ENCODE data around the gene NAV3. TPM values are rescaled to one million over a fixed set of nuclear protein-coding genes. Genes with fewer than 3 reads are reported as not detected.
A peak's percentile ranks its signal among the peaks of the same experiment; 100 is the strongest.

Gene NAV3
- total RNA-seq, 1 donor from 2014 or later = 17.0 TPM

DNA sequence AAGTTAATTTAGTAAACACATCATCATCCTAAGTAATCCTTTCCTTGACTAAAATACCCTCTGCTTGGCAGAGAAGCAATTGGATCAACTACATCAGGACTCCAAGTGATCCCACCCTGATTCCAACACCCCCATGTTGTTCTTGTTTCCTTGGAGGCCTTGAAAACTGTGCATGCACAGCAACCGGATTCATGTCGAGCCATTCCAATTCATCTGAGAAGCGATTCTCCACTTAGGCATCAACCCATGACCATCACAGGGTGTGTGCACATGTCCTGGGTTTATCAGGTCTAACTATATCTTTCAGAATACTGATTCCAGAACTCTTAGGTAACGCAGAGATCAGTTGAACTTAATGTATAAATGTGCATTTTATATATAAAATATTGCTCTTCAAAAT is 163.0 kb downstream of the NAV3 start:
- no peaks in the 10 kb centered on the region for H3K27me3 ChIP-seq (ENCODE audit: control insufficient read depth, insufficient read depth, low read length)
- DNase-seq (ENCODE audit: low read depth) = no peak
- H3K4me3 ChIP-seq (ENCODE audit: low read depth, low read length) = no peak overlapping the region
- TF ChIP-seq, protein P1, sequence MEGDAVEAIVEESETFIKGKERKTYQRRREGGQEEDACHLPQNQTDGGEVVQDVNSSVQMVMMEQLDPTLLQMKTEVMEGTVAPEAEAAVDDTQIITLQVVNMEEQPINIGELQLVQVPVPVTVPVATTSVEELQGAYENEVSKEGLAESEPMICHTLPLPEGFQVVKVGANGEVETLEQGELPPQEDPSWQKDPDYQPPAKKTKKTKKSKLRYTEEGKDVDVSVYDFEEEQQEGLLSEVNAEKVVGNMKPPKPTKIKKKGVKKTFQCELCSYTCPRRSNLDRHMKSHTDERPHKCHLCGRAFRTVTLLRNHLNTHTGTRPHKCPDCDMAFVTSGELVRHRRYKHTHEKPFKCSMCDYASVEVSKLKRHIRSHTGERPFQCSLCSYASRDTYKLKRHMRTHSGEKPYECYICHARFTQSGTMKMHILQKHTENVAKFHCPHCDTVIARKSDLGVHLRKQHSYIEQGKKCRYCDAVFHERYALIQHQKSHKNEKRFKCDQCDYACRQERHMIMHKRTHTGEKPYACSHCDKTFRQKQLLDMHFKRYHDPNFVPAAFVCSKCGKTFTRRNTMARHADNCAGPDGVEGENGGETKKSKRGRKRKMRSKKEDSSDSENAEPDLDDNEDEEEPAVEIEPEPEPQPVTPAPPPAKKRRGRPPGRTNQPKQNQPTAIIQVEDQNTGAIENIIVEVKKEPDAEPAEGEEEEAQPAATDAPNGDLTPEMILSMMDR (IDR thresholded peaks at IDR 0.05; ENCODE audit: insufficient read depth, low read length, poor library complexity, severe bottlenecking) = no peak
- no peaks in the 10 kb centered on the region for H3K36me3 ChIP-seq (ENCODE audit: control insufficient read depth, insufficient read depth, low read length)

- TF ChIP-seq, protein P1 (IDR thresholded peaks at IDR 0.05; ENCODE audit: insufficient read depth, low read length, poor library complexity, severe bottlenecking) = no peak
- no peaks in the 10 kb centered on the region for H3K36me3 ChIP-seq (ENCODE audit: control insufficient read depth, insufficient read depth, low read length)
- no peak overlapping the region for H3K4me3 ChIP-seq (ENCODE audit: low read depth, low read length)
- peak; percentile 77 for DNase-seq (ENCODE audit: low read depth)
- H3K27me3 ChIP-seq (ENCODE audit: control insufficient read depth, insufficient read depth, low read length) = no peaks in the 10 kb centered on the region
Measured at GRCh38 chr12:77995436-77996167, 164.9 kb downstream of the NAV3 start.

GRCh38 chr12:77996670-77997069 is 166.0 kb downstream of the NAV3 start:
- no peak for DNase-seq (ENCODE audit: low read depth)
- H3K27me3 ChIP-seq (ENCODE audit: control insufficient read depth, insufficient read depth, low read length) = no peaks in the 10 kb centered on the region
- no peaks in the 10 kb centered on the region for H3K36me3 ChIP-seq (ENCODE audit: control insufficient read depth, insufficient read depth, low read length)
- no peak overlapping the region for H3K4me3 ChIP-seq (ENCODE audit: low read depth, low read length)
- TF ChIP-seq, protein P1 (IDR thresholded peaks at IDR 0.05; ENCODE audit: insufficient read depth, low read length, poor library complexity, severe bottlenecking) = no peak

DNA sequence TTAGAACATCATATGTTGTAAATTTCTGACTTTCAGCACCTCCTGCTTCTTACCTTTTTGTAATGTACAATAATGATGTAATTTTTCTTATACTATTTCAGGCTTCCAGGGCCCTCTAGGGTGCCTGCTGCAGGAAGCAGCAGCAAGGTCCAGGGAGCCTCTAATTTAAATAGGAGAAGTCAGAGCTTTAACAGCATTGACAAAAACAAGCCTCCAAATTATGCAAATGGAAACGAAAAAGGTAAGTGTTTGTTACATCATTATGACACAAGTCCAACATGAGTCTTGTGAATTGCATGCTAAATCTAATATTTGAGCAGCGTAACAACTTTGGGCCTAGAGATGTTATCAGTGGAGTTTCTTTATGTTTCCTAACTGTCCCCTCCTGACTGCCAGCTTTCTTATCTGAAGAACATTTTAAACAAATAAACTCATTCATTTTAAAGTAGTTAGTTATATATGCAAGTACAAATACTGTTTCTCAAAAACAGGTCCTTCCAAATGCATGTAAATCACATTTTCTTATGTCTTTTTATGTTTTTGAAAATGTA is 167.6 kb downstream of the NAV3 start:
- TF ChIP-seq, protein P1 (IDR thresholded peaks at IDR 0.05; ENCODE audit: insufficient read depth, low read length, poor library complexity, severe bottlenecking) = no peak

GRCh38 chr12:77999074-77999715 is 168.5 kb downstream of the NAV3 start:
- DNase-seq (ENCODE audit: low read depth) = no peak
- Histone ChIP-seq H3K27me3 (ENCODE audit: control insufficient read depth, insufficient read depth, low read length) (no peaks in the 10 kb centered on the region), H3K4me3 (ENCODE audit: low read depth, low read length) (no peak overlapping the region), H3K36me3 (ENCODE audit: control insufficient read depth, insufficient read depth, low read length) (no peaks in the 10 kb centered on the region)
- TF ChIP-seq, protein P1 (IDR thresholded peaks at IDR 0.05; ENCODE audit: insufficient read depth, low read length, poor library complexity, severe bottlenecking) = no peak

More for the DNA sequence above, 167.6 kb downstream of the NAV3 start:
- no peak overlapping the region for H3K4me3 ChIP-seq (ENCODE audit: low read depth, low read length)
- no peaks in the 10 kb centered on the region for H3K36me3 ChIP-seq (ENCODE audit: control insufficient read depth, insufficient read depth, low read length)
- DNase-seq (ENCODE audit: low read depth) = no peak
- H3K27me3 ChIP-seq (ENCODE audit: control insufficient read depth, insufficient read depth, low read length) = no peaks in the 10 kb centered on the region

All from kidney epithelial cell (primary cell).